ENCODE results near the gene FLNB. TPM values are rescaled to one million over a fixed set of nuclear protein-coding genes. Genes with fewer than 3 reads are reported as not detected.

FLNB gene
- total and polyA plus RNA-seq, 9 of the 15 experiments (the other 6 are each of a cell fraction or from before 2014, with no cell fraction given): 9.4 to 48.1 (median 25.6) TPM

GRCh38 chr3:58190882-58191281 lies 182.7 kb downstream of the FLNB start:
- WGBS (ENCODE audit: insufficient coverage, low coverage, missing lambda C conversion rate): 27% methylated on average over 4 of the region's 4 CpGs
- in situ Hi-C loops (cut with MboI) (no loop called here), intact Hi-C loops (cut with micrococcal nuclease) (no loop called here)
- no peaks in the 10 kb centered on the region for H3K9me1 ChIP-seq (ENCODE audit: control insufficient read depth, insufficient read depth, low read length)
- ChIA-PET CTCF (ENCODE audit: low intra/inter-chr PET ratio) (interaction anchor here (0.6 kb wide), 1 partner anchor 37 kb away, joined by 4 read pairs; no protein-coding TSS in a partner anchor), POLR2A (interaction anchor here (0.6 kb wide), 1 partner anchor 13 kb away, joined by 3 read pairs; no protein-coding TSS in a partner anchor)
- no peak overlapping the region for H3K9ac ChIP-seq (ENCODE audit: insufficient read depth in 1 of 2, low read depth in 2 of 2, low read length in 2 of 2)
- TF ChIP-seq CBX3 (IDR thresholded peaks at IDR 0.05; ENCODE audit: borderline replicate concordance in 1 of 2, low read length in 2 of 2): no peak
- no peak for TF ChIP-seq KLF6 (CRISPR knock-in tag; IDR thresholded peaks at IDR 0.05; ENCODE audit: borderline replicate concordance)
- no peak for TF ChIP-seq MBD2 (IDR thresholded peaks at IDR 0.05; ENCODE audit: borderline replicate concordance, low read depth)
- no peak for TF ChIP-seq TCF7 (IDR thresholded peaks at IDR 0.05; ENCODE audit: borderline replicate concordance)
- no peak overlapping the region for H3K4me2 ChIP-seq (ENCODE audit: insufficient read depth, low read length)
- H3K4me3 ChIP-seq: no peak overlapping the region
- H4K20me1 ChIP-seq (replicated peaks; ENCODE audit: control insufficient read depth, insufficient read depth, low read length): no peaks in the 10 kb centered on the region
- no peaks in the 10 kb centered on the region for H3K36me3 ChIP-seq (ENCODE audit: control insufficient read depth, insufficient read depth, low read length)
- no peak overlapping the region for H3K27ac ChIP-seq (ENCODE audit: extremely low read depth, low read depth, low read length)
- H3K9me3 ChIP-seq (replicated peaks; ENCODE audit: control insufficient read depth, insufficient read depth, low read depth, low read length): no peaks in the 10 kb centered on the region
- no peaks in the 10 kb centered on the region for H3K79me2 ChIP-seq (ENCODE audit: control insufficient read depth, insufficient read depth, low read length)
- no peak for ATAC-seq
- BruUV-seq (replicated peaks): no TSS peak
- FAIRE-seq: no peak
- H2AFZ ChIP-seq (ENCODE audit: low read depth, low read length): no peak overlapping the region
- H3K4me1 ChIP-seq (replicated peaks in 1 of 2; ENCODE audit: control insufficient read depth in 2 of 2, insufficient read depth in 2 of 2, low read length in 2 of 2): peaks cover 4 to 13% of the 10 kb centered on the region in 2 experiments
- DNase-seq (ENCODE audit: extremely low read depth in 1 of 4, low spot score in 3 of 4): no peak
- no peaks in the 10 kb centered on the region for H3K27me3 ChIP-seq (ENCODE audit: control insufficient read depth in 2 of 2, insufficient read depth in 2 of 2, low read length in 2 of 2)

GRCh38 chr3:58191361-58191991 lies 183.3 kb downstream of the FLNB start:
- no peaks in the 10 kb centered on the region for H3K27me3 ChIP-seq (ENCODE audit: control insufficient read depth in 2 of 2, insufficient read depth in 2 of 2, low read length in 2 of 2)
- H3K4me1 ChIP-seq (replicated peaks in 1 of 2; ENCODE audit: control insufficient read depth in 2 of 2, insufficient read depth in 2 of 2, low read length in 2 of 2): peaks cover 4 to 13% of the 10 kb centered on the region in 2 experiments
- H2AFZ ChIP-seq (ENCODE audit: low read depth, low read length): no peak overlapping the region
- H3K9me1 ChIP-seq (ENCODE audit: control insufficient read depth, insufficient read depth, low read length): no peaks in the 10 kb centered on the region
- H3K27ac ChIP-seq (ENCODE audit: extremely low read depth, low read depth, low read length): no peak overlapping the region
- TF ChIP-seq CEBPB (tag; IDR thresholded peaks at IDR 0.05): peak; percentile 39; the same call in 1 of the 2 replicates
- no peak for TF ChIP-seq JUN (IDR thresholded peaks at IDR 0.05; ENCODE audit: borderline replicate concordance, low read depth, low read length)
- no peak for TF ChIP-seq JUN (CRISPR knock-in tag; IDR thresholded peaks at IDR 0.05; ENCODE audit: borderline replicate concordance)
- FAIRE-seq: no peak
- no peak overlapping the region for H3K9ac ChIP-seq (ENCODE audit: insufficient read depth in 1 of 2, low read depth in 2 of 2, low read length in 2 of 2)
- BruUV-seq (replicated peaks): no TSS peak
- ChIA-PET POLR2A (no interaction called here), CTCF (ENCODE audit: low intra/inter-chr PET ratio) (interaction anchor here (0.6 kb wide), 1 partner anchor 36 kb away, joined by 4 read pairs; no protein-coding TSS in a partner anchor)
- no peak overlapping the region for H3K4me2 ChIP-seq (ENCODE audit: insufficient read depth, low read length)
- DNase-seq (ENCODE audit: extremely low read depth in 1 of 4, low spot score in 3 of 4): no peak
- no peak for ATAC-seq
- intact Hi-C loops (cut with micrococcal nuclease): no loop called here
- H3K4me3 ChIP-seq: no peak overlapping the region
- WGBS (ENCODE audit: insufficient coverage, low coverage, missing lambda C conversion rate): 14% methylated on average over 6 of the region's 10 CpGs
- no peaks in the 10 kb centered on the region for H3K9me3 ChIP-seq (replicated peaks; ENCODE audit: control insufficient read depth, insufficient read depth, low read depth, low read length)
- no peaks in the 10 kb centered on the region for H3K79me2 ChIP-seq (ENCODE audit: control insufficient read depth, insufficient read depth, low read length)
- H4K20me1 ChIP-seq (replicated peaks; ENCODE audit: control insufficient read depth, insufficient read depth, low read length): no peaks in the 10 kb centered on the region
- H3K36me3 ChIP-seq (ENCODE audit: control insufficient read depth, insufficient read depth, low read length): no peaks in the 10 kb centered on the region
- in situ Hi-C loops (cut with MboI): no loop called here

Measured in K562 (cell line).